Measurements from ENCODE around the gene NOS1AP.
"Not testable (repeated sequence)": the region's sequence is repeated elsewhere in the genome, so short reads cannot be mapped to it uniquely, and the experiment has no call there.

Gene NOS1AP

GRCh38 chr1:162172311-162173102 is 103.0 kb downstream of the NOS1AP start:
- no peak for DNase-seq

- not testable (repeated sequence) for DNase-seq
Observed at GRCh38 chr1:162173607-162174006, 104.1 kb downstream of the NOS1AP start.

- not testable (repeated sequence) for DNase-seq
Observed at GRCh38 chr1:162174027-162174426, 104.5 kb downstream of the NOS1AP start.

GRCh38 chr1:162175379-162176081 is 106.0 kb downstream of the NOS1AP start:
- DNase-seq = no peak

GRCh38 chr1:162177126-162177525 is 107.6 kb downstream of the NOS1AP start:
- DNase-seq = no peak

- DNase-seq = peak; percentile 85 to 90
Observed at GRCh38 chr1:162178432-162178831, 108.9 kb downstream of the NOS1AP start.

- DNase-seq = no peak
Observed at GRCh38 chr1:162179121-162179520, 109.6 kb downstream of the NOS1AP start.

GRCh38 chr1:162180813-162181212 is 111.3 kb downstream of the NOS1AP start:
- no peak for DNase-seq

- DNase-seq = no peak
Observed at GRCh38 chr1:162182090-162182489, 112.6 kb downstream of the NOS1AP start.

GRCh38 chr1:162185314-162186025 is 116.0 kb downstream of the NOS1AP start:
- peak; percentile 41 to 71 for DNase-seq

- DNase-seq = no peak
Observed at GRCh38 chr1:162186026-162186374, 116.5 kb downstream of the NOS1AP start.

GRCh38 chr1:162186406-162186805 is 116.9 kb downstream of the NOS1AP start:
- no peak for DNase-seq

- no peak for DNase-seq
Observed at GRCh38 chr1:162187687-162188276, 118.3 kb downstream of the NOS1AP start.

- no peak for DNase-seq
Observed at GRCh38 chr1:162189345-162189744, 119.9 kb downstream of the NOS1AP start.

- DNase-seq = no peak
Observed at GRCh38 chr1:162191396-162192305, 122.2 kb downstream of the NOS1AP start.

GRCh38 chr1:162192306-162192678 is 122.8 kb downstream of the NOS1AP start:
- no peak for DNase-seq

- DNase-seq = no peak
Observed at GRCh38 chr1:162192763-162193162, 123.3 kb downstream of the NOS1AP start.

- peak in 1 of 2 experiments; percentile 34 for DNase-seq
Observed at GRCh38 chr1:162193221-162193620, 123.7 kb downstream of the NOS1AP start.

GRCh38 chr1:162193815-162194214 is 124.3 kb downstream of the NOS1AP start:
- peak in 1 of 2 experiments; percentile 70 for DNase-seq

- DNase-seq = no peak
Observed at GRCh38 chr1:162195567-162195966, 126.1 kb downstream of the NOS1AP start.

GRCh38 chr1:162196387-162196786 is 126.9 kb downstream of the NOS1AP start:
- no peak for DNase-seq

GRCh38 chr1:162197041-162197531 is 127.6 kb downstream of the NOS1AP start:
- DNase-seq = no peak
